ENCODE data around the gene RRM2. TPM values are rescaled to one million over a fixed set of nuclear protein-coding genes. Genes with fewer than 3 reads are reported as not detected.

RRM2 gene
- polyA plus RNA-seq, 1 donor (not counting 4 experiments of a cell fraction or from before 2014, with no cell fraction given), result 25.7 TPM

DNA sequence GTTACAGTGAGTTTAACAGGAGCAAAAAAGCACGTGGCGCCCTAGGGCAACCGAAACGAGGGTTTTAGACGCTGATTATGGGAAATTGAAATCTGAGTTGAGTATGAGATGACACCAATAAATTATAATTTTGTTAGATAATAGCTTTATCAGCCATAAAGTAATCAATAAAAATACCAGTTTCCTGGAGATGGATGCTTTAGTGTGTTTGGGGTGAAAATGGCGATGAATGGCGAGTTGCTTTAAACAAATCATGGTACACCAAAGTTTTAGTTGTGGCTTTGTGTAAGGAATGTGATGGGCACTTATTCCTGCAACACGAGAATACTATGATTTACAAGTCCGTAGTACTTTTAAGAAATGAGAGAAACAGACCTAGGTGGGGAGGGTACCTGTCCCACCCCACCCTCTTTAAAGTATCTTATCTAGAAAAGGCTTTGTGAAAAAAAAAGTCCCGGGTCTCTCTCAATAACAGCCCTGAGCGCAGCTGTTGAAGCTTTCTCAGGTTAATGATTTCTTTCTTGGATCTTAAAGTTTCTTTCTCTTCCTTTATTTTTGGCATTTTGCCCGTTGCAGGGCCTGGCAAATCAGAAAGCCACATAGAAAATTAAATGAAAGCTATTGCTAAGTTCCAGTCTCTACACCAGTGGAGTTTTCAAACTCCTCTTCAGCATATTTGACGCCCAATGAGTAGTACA, 1.5 kb upstream of the RRM2 start:
- peaks cover 1 to 7% of the 10 kb centered on the region in 2 experiments for H3K36me3 ChIP-seq (ENCODE audit: control insufficient read depth in 2 of 2, extremely low read depth in 1 of 2, insufficient read depth in 2 of 2, low read length in 2 of 2)
- dilution Hi-C loops (cut with MboI; ENCODE audit: extremely low pct_ligation_motif_present, low sequenced_read_pairs), result no loop called here
- peaks cover 18% of the 10 kb centered on the region for H3K79me2 ChIP-seq (ENCODE audit: control insufficient read depth, insufficient read depth, low read length)
- H3K4me1 ChIP-seq (ENCODE audit: control insufficient read depth, extremely low read depth, insufficient read depth, low read length), result peaks cover 38% of the 10 kb centered on the region
- no peaks in the 10 kb centered on the region for H3K9me3 ChIP-seq (ENCODE audit: control insufficient read depth, low read depth, low read length)
- H2AFZ ChIP-seq (ENCODE audit: control insufficient read depth, low read length), result peak overlapping the region; percentile 86
- H3K4me3 ChIP-seq (ENCODE audit: control insufficient read depth in 2 of 3, extremely low read depth in 1 of 3, insufficient read depth in 2 of 3, low read depth in 1 of 3, low read length in 3 of 3), result peak overlapping the region; percentile 47 to 83 (median 79)
- peak overlapping the region; percentile 88 for H3K4me2 ChIP-seq (ENCODE audit: control insufficient read depth, extremely low read depth, insufficient read depth, low read depth, low read length)
- H3K27ac ChIP-seq (ENCODE audit: control insufficient read depth, insufficient read depth, low read length), result peak overlapping the region; percentile 76
- no peaks in the 10 kb centered on the region for H3K27me3 ChIP-seq (ENCODE audit: control insufficient read depth, extremely low read depth, insufficient read depth, low read length)
- TF ChIP-seq, protein P1, sequence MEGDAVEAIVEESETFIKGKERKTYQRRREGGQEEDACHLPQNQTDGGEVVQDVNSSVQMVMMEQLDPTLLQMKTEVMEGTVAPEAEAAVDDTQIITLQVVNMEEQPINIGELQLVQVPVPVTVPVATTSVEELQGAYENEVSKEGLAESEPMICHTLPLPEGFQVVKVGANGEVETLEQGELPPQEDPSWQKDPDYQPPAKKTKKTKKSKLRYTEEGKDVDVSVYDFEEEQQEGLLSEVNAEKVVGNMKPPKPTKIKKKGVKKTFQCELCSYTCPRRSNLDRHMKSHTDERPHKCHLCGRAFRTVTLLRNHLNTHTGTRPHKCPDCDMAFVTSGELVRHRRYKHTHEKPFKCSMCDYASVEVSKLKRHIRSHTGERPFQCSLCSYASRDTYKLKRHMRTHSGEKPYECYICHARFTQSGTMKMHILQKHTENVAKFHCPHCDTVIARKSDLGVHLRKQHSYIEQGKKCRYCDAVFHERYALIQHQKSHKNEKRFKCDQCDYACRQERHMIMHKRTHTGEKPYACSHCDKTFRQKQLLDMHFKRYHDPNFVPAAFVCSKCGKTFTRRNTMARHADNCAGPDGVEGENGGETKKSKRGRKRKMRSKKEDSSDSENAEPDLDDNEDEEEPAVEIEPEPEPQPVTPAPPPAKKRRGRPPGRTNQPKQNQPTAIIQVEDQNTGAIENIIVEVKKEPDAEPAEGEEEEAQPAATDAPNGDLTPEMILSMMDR (optimal IDR thresholded peaks at IDR 0.05 in 1 of 3, IDR thresholded peaks at IDR 0.05 in 1 of 3, conservative IDR thresholded peaks at IDR 0.05 in 1 of 3; ENCODE audit: extremely low read depth in 1 of 3, insufficient read depth in 2 of 3, low read length in 3 of 3), result no peak
- TF ChIP-seq EZH2 (IDR thresholded peaks at IDR 0.05; ENCODE audit: low read length), result no peak
- FAIRE-seq (no peak), DNase-seq (ENCODE audit: low read depth, low spot score) (no peak)
- peak overlapping the region; percentile 83 for H3K9ac ChIP-seq (ENCODE audit: control insufficient read depth, extremely low read depth, insufficient read depth, low read length)
- no peaks in the 10 kb centered on the region for H4K20me1 ChIP-seq (ENCODE audit: control insufficient read depth, extremely low read depth, insufficient read depth, low read length)
- H3K9me1 ChIP-seq (ENCODE audit: control insufficient read depth, extremely low read depth, insufficient read depth, low read length), result no peaks in the 10 kb centered on the region

DNA sequence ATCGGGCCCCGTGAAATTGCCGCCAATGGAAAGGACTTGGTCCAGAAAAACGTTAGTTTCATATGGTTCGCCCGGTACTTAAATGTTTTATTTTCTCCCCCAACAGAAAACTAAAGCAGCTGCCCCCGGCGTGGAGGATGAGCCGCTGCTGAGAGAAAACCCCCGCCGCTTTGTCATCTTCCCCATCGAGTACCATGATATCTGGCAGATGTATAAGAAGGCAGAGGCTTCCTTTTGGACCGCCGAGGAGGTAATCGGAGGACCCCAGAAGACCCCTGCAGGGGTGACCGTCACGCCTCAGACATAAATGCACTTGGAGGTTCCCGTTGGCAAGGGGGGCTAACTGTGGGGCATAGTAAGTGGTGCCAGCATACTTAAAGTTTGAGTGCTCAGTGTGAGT, 742 bp downstream of the RRM2 start:
- peaks cover 2 to 22% of the 10 kb centered on the region in 2 experiments for H3K36me3 ChIP-seq (ENCODE audit: control insufficient read depth in 2 of 2, extremely low read depth in 1 of 2, insufficient read depth in 2 of 2, low read length in 2 of 2)
- H4K20me1 ChIP-seq (ENCODE audit: control insufficient read depth, extremely low read depth, insufficient read depth, low read length), result no peaks in the 10 kb centered on the region
- H2AFZ ChIP-seq (ENCODE audit: control insufficient read depth, low read length), result no peak overlapping the region
- peak overlapping the region; percentile 58 to 83 (median 74) for H3K4me3 ChIP-seq (ENCODE audit: control insufficient read depth in 2 of 3, extremely low read depth in 1 of 3, insufficient read depth in 2 of 3, low read depth in 1 of 3, low read length in 3 of 3)
- DNase-seq (ENCODE audit: low read depth, low spot score) (no peak), FAIRE-seq (no peak)
- H3K9me3 ChIP-seq (ENCODE audit: control insufficient read depth, low read depth, low read length), result no peaks in the 10 kb centered on the region
- TF ChIP-seq, protein P1 (optimal IDR thresholded peaks at IDR 0.05 in 1 of 3, IDR thresholded peaks at IDR 0.05 in 1 of 3, conservative IDR thresholded peaks at IDR 0.05 in 1 of 3; ENCODE audit: extremely low read depth in 1 of 3, insufficient read depth in 2 of 3, low read length in 3 of 3), result no peak
- no peak for TF ChIP-seq EZH2 (IDR thresholded peaks at IDR 0.05; ENCODE audit: low read length)
- peaks cover 18% of the 10 kb centered on the region for H3K79me2 ChIP-seq (ENCODE audit: control insufficient read depth, insufficient read depth, low read length)
- H3K27me3 ChIP-seq (ENCODE audit: control insufficient read depth, extremely low read depth, insufficient read depth, low read length), result no peaks in the 10 kb centered on the region
- H3K4me2 ChIP-seq (ENCODE audit: control insufficient read depth, extremely low read depth, insufficient read depth, low read depth, low read length), result peak overlapping the region; percentile 100
- dilution Hi-C loops (cut with MboI; ENCODE audit: extremely low pct_ligation_motif_present, low sequenced_read_pairs), result no loop called here
- peak overlapping the region; percentile 83 for H3K9ac ChIP-seq (ENCODE audit: control insufficient read depth, extremely low read depth, insufficient read depth, low read length)
- no peaks in the 10 kb centered on the region for H3K9me1 ChIP-seq (ENCODE audit: control insufficient read depth, extremely low read depth, insufficient read depth, low read length)
- peak overlapping the region; percentile 57 for H3K27ac ChIP-seq (ENCODE audit: control insufficient read depth, insufficient read depth, low read length)
- H3K4me1 ChIP-seq (ENCODE audit: control insufficient read depth, extremely low read depth, insufficient read depth, low read length), result peaks cover 38% of the 10 kb centered on the region
